Activated naive CD8-positive, alpha-beta T cell treated with anti-CD3 and anti-CD28 coated beads for 36 hours (primary cell): ENCODE data around the gene TPRX1. TPM values are rescaled to one million over a fixed set of nuclear protein-coding genes. Genes with fewer than 3 reads are reported as not detected.

Experiments used
- DNase-seq: peaks from one replicate; pipeline ENCODE4 v3.0.0; 2021
- H3K27ac Mint-ChIP-seq: one replicate; pipeline ENCODE4 v1.8.0; 2022; ENCODE audit warnings: mild to moderate bottlenecking, moderate library complexity, mixed read lengths
- H3K27me3 Mint-ChIP-seq: one replicate; pipeline ENCODE4 v1.8.0; 2022; ENCODE audit warnings: mild to moderate bottlenecking, mixed read lengths
- H3K36me3 Mint-ChIP-seq: one replicate; pipeline ENCODE4 v1.8.0; 2021; ENCODE audit warnings: mild to moderate bottlenecking, mixed read lengths
- H3K4me1 Mint-ChIP-seq: one replicate; pipeline ENCODE4 v1.8.0; 2021; ENCODE audit warnings: mixed read lengths
- H3K4me3 Mint-ChIP-seq: one replicate; pipeline ENCODE4 v1.8.0; 2022; ENCODE audit warnings: mild to moderate bottlenecking, moderate library complexity, mixed read lengths
- H3K9me3 Mint-ChIP-seq: one replicate; pipeline ENCODE4 v1.8.0; 2022; ENCODE audit warnings: mixed read lengths
- total RNA-seq, 2 experiments: library from RNA; stranded (reverse); gene quantifications; one replicate each; pipeline ENCODE4 v1.2.3, GENCODE V29; 2021

The TPRX1 gene
- total RNA-seq, 2 experiments from 2014 or later: not detected

DNA sequence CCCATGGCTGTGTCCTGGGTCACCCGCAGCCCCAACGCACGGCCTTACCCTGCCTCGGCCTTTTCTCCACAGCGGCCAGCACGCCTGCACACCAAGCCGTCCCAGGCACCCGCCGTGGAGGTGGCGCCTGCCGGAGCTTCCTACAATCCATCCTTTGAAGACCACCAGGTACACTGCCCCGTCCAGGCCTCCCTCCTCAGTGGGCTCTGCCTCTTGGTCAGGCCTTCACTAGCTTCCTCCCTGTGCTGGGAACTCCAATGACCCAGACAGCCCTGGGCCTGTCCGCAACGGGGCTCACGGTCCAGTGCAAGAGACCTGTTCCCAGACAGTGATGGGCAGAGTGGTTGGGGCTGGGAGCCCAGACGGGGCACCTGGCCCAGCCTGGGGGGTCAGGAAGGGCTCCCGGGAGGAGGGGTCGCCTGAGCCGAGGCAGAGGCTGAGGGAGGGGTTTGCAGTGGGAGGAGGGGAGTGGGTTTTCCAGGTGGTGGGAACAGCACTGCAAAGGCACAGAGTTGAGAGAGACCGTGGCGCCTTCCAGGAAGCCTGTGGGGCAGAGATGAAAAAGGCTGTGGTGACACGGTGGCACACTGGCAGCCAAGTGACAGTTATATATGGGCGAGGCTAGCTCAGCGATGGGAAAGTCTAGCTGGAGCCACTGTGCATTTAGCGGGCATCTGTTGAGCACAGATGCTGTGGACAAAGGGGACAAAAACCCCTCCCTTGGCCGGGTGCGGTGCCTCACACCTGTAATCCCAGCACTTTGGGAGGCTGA is 51.7 kb downstream of the TPRX1 start:
- peak overlapping the region; percentile 12 for H3K27ac Mint-ChIP-seq
- H3K36me3 Mint-ChIP-seq: peaks cover 41% of the 10 kb centered on the region
- DNase-seq: no peak
- H3K4me3 Mint-ChIP-seq: no peak overlapping the region
- no peaks in the 10 kb centered on the region for H3K9me3 Mint-ChIP-seq
- H3K27me3 Mint-ChIP-seq: no peaks in the 10 kb centered on the region
- H3K4me1 Mint-ChIP-seq: peaks cover 25% of the 10 kb centered on the region

Other genes with a start within 250 kb of the TPRX1 start
- gene ZNF541, start 231.4 kb downstream of the TPRX1 start, total RNA-seq: under 1 TPM; 0.19 to 0.22 TPM
- gene BICRA, start 195.4 kb downstream of the TPRX1 start, total RNA-seq: 10 to 100 TPM in 1 of 2 experiments, 1 to 10 TPM in 1; 8.9 to 10.2 TPM
- under 1 TPM; 0.44 to 0.68 TPM for gene EHD2, start 91.1 kb downstream of the TPRX1 start, total RNA-seq
- gene NOP53, start 59.0 kb downstream of the TPRX1 start, total RNA-seq: 100 to 1,000 TPM; 248 to 249 TPM
- 100 to 1,000 TPM in 1 of 2 experiments, 10 to 100 TPM in 1; 99.1 to 107 TPM for gene SELENOW, start 25.8 kb downstream of the TPRX1 start, total RNA-seq
- gene CRX, start 17.4 kb upstream of the TPRX1 start, total RNA-seq: not detected
- gene TPRX2, start 54.7 kb upstream of the TPRX1 start, total RNA-seq: not detected
- not detected for gene SULT2A1, start 81.8 kb upstream of the TPRX1 start, total RNA-seq
- gene BSPH1, start 187.6 kb upstream of the TPRX1 start, total RNA-seq: not detected
- not detected for gene ELSPBP1, start 190.1 kb upstream of the TPRX1 start, total RNA-seq
- not detected for gene CABP5, start 239.5 kb upstream of the TPRX1 start, total RNA-seq